HG03139 (cell line): Measurements from ENCODE around the gene FBN1.

Experiments
- ATAC-seq: cut with Tn5 transposase; IDR thresholded peaks from one replicate; pipeline ENCODE4 v1.9.1; 2021; ENCODE audit not compliant: unreplicated experiment

Gene FBN1

DNA sequence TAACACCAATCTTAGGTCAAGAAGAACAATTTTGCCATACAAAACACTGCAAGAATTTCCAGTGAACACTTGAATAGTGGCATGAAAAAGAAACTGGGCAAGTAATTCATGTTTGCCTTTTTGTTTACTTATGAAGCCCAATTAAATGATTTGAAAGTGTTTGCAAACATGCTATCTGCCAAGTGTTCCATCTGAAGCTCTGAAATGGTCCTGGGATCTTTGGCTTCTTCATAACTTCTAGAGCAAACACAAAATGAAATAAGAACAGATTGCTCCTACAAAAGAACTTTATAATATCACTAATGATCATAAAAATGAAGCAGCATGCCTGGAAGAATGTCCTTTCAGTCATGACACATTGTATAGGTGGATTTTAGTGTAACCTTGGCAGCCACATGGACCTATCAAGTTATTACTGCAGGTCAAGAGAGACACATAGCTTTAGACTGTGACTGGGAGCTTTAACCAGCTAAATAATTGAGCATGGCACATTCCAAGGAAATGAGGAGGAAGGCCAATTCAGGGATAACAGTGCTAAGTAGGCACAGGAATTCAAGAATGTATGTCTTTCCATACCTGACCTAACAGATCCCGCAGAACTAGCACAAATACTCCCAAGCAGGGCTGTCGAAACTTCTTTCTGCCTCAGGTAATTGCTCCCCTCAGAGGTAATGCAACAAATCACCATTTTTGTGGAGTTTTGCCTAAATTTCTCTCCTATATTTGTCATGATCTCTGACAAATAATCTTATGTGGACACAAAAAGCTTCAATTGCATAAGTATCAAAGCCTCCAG lies 169.7 kb downstream of the FBN1 start:
- no peak for ATAC-seq

DNA sequence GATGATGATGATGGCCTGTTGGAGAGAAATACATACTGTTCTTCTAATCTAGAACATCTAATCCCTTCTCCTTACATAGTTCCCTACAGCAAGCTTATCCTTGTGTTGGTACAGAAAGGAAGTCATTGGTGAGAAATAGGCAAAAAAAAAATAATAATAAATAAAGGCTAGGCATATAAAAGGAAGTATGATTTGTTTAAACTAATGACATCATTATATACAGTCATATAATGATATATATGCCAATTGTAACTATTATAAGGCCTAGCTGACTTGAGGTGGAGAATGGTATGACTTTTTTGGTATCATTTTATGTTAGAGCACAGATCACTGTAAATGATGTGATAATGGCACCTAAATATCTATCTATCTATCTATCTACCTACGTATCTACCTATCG lies 171.8 kb downstream of the FBN1 start:
- ATAC-seq: no peak

DNA sequence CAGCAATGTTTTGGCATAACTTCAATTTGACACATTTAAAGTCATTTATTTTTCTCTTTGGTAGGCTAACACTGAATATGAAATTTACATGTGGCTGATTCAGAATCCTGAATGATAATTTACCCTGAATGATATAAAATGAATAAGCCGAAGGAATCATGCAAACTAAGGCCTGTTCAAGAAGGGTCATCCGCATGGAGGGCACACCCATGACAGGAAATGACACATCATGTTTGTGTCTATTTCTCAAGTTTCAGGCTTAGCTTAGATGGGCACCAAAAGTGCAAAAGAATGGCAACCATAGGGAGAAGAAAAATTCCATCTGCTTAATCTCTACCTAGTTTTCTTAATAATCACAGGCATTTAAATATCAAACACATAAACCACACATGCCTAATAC lies 172.8 kb downstream of the FBN1 start:
- ATAC-seq: no peak

DNA sequence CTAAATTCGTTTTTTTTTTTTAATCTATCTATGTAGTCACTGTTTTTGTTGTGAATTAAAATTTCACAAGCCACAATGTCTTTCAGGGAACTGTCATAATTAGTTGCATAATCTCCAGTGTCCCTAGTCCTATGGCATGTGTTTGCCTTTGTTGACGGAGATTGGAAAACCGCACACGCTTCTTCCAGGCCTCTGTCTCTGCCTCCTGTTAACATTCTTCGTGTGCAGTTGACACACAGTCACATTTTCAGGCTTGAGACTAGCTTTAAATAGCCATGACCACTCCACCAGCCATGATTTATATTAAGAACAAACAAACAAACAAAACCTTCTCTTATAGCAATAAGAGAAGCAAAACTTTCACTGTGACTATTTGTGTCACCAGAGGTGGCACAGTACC lies 174.4 kb downstream of the FBN1 start:
- ATAC-seq: no peak

DNA sequence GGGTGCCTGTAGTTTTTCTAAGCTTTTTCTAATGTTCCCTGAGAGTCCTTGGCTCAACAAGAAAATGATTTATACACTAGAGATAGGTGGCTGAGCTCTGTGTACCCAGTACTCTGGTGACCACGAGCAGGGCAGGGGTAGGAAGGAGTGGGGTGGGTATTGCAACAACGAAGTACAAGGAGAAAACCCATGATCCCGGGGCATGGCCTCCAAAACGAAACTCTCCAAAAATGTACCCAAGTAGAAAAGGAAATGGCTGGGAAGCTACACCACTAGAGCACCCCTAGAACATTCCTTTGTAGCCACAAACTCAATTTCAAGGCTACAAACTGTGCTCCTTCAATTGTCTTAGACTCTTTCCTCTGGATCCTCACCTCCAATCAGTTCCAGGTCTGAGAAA lies 175.4 kb downstream of the FBN1 start:
- ATAC-seq: no peak

DNA sequence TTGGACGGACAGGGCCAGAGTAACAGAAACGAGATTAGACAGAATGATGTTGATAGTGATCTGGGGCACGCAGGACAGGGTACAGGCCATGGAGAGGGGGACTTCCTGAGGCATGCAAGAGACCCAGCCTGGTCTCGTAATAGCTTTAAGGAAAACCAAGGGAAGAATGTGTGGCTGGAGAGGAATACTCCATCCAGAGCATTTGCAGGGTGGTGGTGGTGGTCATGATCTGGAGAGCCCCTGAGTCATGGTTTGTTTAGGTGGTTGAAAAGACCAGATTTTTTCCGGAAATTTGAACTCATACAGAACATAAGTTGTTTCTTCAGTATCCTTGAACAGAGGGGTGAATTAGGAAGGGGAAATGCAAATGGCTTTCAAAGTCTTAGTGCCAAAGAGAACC lies 175.8 kb downstream of the FBN1 start:
- ATAC-seq: no peak

DNA sequence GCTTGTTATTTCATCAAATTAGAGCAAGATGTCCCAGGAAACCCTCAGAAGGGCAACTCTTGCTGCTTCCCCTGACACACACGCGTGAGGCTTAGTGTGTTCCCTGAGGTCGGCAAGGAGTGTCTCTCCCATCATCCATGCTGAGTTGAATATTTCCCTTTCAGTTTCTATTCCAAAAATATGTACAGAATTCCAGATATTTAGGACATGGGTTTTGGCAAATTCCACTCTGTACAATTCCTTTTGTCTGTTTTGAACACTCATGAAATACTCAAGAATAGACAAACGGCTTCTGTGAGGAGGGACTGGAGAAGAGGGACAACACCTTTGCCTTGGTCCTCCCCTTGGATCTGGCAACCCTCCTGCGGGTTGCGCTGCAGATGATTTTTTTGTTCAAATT lies 176.2 kb downstream of the FBN1 start:
- ATAC-seq: no peak

DNA sequence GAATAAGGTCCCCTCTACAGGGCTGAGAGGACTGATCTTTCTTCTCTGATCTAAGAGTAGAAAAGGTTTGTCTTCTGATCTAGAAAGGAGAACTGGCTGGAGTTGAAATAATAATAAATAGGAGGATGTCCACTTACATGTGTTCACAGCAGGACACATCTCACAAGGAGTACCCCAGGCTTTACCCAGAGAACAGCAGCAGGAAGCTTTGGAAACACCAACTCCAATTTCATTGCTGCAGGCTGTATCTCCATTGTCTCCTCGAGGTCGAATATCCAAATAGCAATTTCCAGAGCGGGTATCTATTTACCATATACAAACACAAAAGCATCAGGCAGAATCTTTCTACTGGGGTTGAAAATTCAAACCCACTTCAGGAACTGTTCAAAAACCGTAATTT lies 177.7 kb downstream of the FBN1 start:
- no peak for ATAC-seq

DNA sequence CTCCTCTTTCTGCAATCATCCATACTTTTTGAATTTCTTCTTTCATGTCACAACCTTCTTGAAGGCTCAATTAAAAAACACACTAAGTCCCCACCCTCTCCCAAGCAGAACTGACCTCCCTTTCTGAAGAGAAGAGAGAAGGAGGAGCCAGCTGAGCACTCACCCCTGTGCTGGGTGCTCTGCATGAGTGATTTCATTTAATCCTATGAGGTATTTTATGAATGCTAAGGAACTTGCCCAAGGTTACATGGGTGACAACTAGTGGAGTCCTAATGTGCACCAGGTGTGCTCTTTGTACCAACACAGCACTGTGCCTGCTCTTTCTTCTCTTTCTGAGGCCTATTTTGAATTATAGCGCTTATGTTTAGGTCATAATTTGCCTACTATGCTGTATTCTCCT lies 178.7 kb downstream of the FBN1 start:
- no peak for ATAC-seq

DNA sequence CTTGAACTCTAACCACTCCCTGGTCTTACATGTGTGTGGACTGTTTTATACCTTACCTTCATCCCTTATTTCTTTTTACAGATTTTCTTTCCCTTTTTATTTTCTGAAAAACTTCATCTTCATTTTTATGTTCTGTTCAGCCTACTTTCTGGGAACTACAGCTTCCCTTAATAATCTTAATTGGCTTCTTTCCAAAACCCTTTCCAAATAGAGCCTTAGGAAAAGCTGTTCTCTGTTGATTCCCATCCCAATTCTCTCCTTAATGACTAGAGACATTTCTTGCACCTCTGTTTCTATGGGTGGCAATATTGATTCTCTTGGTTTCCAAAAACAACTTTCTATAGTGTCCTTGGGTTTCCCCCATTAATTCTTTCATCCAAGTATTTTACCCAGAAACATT lies 179.4 kb downstream of the FBN1 start:
- ATAC-seq: no peak

DNA sequence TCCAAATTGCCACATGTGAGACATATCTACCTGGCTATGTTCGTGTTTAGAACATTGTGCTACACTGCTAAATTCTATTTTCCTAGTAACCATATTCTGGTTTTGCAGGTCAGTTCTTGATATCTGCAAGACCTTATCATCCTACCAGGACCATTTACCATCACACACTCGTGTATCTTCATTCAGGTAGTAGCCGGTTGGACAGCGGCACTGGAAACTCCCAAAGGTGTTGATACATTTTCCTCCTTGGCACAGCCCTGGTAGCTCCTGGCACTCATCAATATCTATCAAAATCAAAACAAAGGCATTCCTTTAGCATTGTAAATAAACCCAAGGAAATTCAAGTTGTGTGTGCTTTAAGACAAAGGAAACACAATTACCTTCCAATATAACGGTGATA lies 180.1 kb downstream of the FBN1 start:
- no peak for ATAC-seq

DNA sequence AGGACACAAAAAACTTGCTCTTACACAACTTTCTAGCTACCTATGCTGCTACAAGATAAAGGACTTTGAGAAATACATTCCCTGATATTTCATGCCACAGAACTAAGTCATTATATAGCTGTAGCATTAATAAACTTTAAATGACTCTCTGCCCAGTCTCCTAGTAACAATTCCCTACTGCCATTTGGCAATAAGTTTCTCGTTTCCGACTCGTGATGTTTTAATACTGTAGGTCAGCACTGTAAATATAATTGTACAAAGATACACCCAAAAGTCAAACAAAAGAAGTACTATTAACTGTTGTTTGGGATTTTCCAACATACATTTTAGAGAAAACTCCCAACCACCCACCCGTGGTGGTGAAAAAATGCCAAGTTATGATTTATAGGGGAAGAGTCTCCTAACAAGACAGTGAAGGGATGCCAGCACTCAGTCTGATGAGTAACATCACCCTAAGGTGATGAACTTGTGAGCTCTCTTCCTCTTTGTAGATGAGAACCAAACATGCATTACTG lies 182.1 kb downstream of the FBN1 start:
- no peak for ATAC-seq

DNA sequence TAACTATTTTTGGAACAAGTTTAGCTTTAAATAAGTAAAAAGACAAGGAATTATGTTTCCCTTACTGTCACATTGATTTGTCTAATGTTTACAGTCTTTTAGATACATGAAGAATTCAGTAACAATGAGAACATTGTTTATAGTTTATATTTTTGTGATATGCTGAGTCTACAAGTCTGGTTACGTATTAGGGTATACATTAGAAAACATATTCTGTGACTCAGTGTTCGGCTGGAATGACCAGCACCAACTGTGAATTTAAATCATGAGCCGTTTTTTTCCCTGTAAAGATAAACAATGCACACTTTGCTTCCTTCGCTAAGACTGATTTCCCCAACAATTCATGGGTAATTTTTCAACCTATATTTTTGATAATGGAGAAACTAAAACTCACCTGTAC lies 182.8 kb downstream of the FBN1 start:
- ATAC-seq: no peak

DNA sequence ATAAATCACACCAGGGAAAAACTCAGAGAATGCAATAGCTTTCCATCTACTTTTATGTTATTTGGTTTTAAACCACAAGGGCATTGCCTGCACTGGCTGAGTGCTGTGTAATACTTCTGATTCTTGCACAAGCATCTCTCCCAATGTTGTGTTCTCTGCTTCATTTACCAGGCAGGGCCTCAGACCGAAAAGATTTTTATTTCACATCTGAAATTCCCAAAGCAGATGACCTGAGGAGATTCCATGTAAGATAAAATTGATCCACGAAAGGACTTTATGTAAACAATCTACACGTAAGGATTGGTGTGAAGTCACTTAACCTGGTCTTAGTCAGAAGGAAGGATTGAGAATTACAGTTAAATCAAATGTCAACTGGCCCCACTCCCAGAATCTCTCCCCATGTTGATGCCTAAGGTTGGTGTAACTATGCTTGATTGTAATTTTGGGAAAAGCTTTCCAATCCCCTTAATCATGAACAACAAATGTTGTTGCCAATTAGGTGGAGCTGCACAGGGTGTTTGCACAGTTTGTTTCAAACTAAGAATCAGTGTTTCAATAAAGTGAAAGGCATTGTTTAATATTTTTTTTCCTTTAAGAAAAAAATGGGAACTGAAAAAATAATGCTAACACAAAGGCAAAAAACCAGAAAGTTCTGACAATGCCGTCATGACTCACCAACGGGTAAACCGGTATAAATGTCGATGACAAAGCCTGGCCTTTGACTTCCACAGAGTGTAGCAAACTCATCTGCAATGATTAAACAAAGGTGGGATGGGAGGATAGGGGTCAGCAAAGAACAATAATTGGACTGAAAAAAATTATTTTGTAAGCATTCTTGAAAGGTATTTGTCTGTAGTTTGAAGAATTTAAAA lies 185.7 kb downstream of the FBN1 start:
- ATAC-seq: no peak

DNA sequence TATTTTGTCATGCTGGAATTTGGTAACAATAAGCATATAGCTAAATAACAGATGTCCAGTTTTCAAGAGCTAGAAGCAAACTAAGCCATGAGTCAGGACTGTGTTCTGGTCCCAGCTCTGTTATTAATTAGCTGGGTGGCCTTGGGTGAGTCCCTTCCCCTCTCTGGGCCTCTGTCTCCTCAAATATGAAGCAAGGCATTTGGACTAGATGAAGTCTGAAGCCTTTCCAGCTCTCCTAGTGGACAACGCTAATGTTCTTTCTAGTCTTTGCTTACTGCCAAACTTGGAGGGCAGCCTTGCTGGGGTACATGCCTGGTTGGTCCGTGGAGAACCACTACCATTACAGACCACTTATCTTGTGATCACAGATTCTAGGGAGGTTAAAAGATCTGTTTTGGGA lies 186.6 kb downstream of the FBN1 start:
- no peak for ATAC-seq

DNA sequence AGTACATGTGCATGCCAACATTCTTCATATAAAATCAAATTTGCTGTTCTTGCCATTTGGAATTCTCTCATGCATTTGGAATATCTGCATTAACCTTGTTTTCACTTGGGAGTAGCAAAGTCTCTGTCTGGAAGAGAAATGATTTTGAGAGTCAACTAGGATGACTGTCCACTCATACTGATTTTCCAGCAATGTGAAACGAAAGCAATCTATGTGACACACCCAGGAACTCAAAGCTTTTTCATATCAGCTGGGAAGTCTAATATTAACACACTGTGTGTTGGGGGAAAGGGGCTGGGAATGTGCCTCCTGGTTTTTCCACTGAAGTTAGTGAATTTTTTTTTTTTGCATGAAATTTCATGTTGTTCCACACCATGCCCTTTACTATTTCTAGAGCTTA lies 189.4 kb downstream of the FBN1 start:
- no peak for ATAC-seq

DNA sequence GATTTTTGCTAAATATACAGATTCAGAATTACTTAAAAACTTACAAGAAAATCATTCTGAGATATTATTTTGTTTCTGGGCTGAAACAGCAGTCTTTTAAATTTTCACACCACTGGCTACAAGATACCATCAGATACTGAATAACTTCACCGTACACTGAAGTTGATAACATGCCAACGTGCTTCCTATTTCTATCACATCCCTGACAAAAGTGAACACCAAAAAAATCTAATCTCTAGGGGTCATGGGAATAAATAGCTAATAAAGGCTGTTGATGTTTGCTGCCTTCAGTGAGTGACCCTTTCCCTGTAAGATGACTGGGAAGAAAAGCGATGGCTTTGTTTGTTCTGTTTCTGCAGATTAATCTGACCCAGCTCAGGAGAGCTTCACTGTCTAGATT lies 193.8 kb downstream of the FBN1 start:
- ATAC-seq: no peak

DNA sequence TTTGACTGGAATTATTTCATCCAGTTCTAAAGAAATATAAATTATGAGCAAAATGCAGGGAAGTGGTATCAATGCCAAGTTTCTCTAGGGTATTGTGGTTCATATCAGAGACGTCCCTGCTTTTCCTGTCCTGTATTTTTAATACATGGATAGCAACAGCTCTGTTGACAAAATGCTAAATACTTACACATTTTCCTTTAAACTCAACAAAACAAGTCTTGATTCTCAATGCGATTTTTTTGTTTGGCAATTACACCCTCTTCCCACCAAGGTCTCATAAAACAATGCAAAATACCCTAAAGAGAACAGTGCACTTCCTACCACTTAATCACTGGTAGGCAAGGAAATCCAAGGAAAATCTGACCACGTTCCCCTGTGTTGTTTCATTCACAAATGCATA lies 194.3 kb downstream of the FBN1 start:
- ATAC-seq: no peak

DNA sequence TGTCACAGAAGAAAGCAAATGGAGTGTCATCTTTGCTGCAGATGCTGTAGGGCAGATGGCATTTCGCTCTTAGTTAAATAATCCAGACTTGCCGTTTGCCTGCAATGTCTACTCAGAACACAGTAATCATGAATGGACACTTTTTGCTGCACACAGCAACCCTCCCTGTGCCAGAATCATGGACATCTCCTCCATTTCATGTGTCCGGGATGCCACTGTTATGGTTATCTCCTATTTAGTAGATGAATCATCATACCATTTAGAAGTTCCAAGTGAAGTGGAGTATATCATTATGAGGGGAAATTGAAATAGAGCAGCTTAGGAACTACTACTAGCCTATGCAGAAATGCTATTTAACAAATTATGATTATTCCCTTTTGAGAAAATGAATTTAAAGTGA lies 195.8 kb downstream of the FBN1 start:
- ATAC-seq: no peak

DNA sequence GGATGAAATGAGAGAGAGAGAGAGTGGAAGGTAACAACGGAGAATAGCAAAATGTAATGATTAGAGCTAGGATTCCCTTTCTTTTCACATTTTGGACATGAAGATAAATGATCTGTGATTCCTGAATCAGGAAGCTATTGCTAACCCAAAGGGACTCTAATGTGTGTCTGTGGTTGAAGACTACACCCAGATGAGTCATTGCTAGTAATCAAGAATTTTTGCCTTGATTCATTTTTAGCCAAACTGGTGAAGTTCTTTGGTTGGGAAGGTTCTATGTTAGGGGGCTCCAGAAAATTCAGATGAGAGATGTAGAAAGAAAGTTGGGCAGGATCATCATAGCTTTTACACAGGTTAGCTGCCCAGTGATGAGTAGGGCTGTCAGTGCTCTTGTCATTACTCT lies 197.9 kb downstream of the FBN1 start:
- ATAC-seq: no peak

DNA sequence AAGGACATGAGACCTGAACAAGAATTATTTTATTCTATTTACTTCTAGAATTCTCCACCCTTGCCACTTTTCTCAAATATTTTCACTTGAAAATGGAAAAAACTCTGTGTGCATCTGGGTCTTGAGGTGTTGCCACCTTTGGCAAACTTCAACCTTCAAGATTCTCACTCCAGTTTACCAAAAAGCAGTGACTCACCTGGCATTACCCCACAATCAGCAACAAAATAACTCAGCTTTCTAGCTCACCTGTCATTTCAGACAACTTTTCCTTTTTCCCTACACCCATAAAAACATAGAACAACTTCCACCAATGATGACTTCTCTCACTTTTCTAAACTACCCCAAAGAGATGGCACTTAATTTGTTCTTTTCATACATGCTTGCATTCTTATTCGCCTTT lies 198.5 kb downstream of the FBN1 start:
- ATAC-seq: no peak

DNA sequence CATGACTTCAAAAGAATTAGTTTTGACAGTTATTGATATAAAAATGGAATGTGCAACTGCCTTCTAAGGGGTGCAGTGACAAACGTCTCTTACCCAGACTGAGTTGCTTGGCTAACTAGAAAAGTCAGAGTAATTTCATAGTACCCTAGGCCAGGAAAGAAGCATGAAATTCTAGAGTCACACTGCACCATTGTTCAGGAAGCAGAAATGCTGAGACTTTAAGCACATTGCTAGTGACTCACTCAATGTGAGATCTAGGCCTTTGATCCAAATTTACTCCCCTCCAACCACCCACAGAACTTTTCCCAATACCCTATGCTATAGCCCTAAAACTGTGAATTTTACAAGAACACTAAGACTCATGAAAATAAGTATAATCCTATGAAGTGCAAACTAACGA lies 203.5 kb downstream of the FBN1 start:
- ATAC-seq: no peak
